Hepatic stellate cell (primary cell): ENCODE measurements around the gene HSP90AA1.
"Not testable (repeated sequence)": the region's sequence is repeated elsewhere in the genome, so short reads cannot be mapped to it uniquely, and the experiment has no call there.

Source experiments
- DNase-seq: peaks from one replicate; pipeline ENCODE4 v3.0.0; 2011; ENCODE audit warnings: low spot score

The HSP90AA1 gene

DNA sequence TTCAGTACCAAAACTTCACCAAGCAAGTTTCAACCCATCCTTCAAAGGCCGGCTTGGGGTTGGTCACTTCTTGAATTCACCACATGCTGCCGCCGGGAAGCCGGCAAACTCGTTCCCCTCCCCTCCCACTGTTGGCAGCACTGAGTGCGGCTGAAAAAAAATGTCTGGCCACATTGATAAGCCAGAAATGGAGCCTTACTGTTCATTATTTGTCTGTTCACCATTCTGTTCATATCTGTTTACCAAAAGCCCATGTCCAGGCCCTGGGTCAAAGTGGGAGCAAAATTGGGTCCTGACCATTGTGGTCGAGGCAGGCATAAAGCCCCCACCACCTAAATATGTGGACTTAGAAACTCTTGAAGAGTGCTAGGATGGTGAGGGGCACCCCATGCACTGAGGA lies 7.3 kb upstream of the HSP90AA1 start:
- DNase-seq = no peak

GRCh38 chr14:102092806-102093205 lies 6.0 kb upstream of the HSP90AA1 start:
- DNase-seq = no peak

DNA sequence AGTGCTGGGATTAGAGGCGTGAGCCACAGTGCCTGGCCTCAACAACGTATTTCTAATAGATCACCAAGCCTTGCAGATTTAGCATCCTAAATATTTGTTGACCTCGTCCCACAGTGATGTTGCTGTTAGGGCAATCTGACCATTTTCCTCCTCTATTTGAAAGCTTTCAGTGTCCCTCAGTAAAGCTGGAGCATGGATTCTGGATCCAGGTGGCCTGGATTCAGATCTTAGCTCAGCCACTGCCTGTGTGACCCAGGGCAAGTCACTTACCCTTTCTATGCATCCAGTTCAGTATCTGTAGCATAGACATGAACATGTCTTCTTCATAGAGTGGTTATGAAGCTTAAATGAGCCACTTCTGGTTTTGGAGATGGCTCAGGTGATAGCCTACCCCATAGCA lies 3.9 kb upstream of the HSP90AA1 start:
- no peak for DNase-seq

- DNase-seq = no peak
Measured at GRCh38 chr14:102089621-102090343, 2.9 kb upstream of the HSP90AA1 start.

DNA sequence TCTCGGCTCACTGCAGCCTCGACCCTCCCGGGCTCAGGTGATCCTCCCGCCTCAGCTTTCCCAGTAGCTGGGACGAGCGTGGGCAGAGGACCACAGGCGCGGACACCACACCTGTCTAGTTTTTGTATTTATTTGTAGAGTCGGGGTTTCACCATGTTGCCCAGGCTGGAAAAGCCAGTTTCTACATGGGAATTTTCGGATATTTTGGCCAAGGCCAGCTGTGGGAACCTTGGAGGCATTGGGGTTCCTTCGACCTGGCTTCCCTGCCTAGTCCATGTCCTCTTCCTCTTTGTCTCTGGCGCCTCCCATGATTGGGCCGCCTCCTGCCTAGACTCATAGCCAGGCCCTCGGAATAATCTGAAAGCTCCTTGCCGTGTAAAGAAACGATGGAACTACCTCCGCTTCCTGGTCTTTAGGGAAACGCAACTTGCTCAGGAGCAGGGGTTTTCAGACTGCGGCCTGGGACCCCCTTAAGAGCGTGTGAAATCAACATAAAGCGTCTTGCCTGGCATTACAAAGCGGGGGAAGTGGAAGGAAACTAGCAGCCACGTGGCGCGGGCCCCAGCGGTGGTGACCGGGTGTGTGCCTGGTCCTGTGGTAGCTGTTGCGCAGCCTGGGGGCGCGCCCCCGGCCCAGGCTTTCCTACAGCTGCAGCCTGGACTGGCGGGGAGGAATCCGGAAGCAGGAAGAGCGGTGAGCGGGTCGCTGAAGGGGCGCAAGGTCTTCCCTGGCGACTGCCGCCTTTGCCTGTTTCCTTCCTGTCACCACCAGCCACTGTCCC lies 1.4 kb upstream of the HSP90AA1 start:
- no peak for DNase-seq

DNA sequence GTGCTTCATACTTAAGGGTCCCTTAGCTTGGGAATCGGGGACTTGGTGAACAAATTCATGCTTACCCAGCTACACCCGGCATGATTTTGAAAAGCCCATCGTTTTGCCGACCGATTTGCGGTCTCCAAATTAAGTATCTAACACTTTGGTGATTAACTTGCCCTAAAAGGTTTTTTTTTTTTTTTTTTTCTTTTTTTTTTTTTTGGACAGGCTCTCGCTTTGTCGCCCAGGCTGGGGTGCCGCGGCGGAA lies 843 bp upstream of the HSP90AA1 start:
- no peak for DNase-seq

DNA sequence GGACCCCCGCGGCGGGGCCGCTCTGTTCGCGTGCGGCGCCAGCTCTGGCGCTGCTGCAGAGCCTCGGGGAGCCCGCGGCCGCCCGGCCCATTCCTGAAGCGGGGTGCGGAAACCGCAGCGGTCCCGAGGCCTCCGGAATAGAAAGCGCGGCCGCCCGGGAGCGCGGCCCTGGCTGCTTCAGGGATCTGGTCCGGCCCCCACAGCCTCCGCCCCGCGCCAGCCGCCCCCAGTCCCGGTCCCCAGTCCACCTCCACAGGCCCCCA lies 204 bp downstream of the HSP90AA1 start:
- no peak for DNase-seq

- DNase-seq = peak; percentile 65
Measured at GRCh38 chr14:102085948-102086708, 716 bp downstream of the HSP90AA1 start.

DNA sequence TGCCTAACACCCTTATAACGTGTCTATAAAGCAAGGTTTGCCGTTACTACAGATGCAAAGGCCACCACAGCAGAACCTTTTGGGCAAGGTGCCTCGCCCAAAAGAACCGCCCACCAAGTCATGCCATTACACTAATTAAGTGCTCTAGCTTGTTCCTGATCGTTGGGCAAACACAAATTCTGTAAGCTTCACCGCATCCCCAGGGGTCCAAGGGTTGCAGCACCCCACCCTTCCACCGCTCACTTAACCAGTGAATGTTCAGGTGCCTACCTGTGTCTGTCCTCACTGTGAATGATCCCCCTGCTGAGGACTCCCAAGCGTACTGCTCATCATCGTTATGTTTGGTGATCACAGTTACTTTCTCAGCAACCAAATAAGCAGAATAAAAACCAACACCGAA lies 1.4 kb downstream of the HSP90AA1 start:
- DNase-seq = no peak

- DNase-seq = no peak
Measured at GRCh38 chr14:102084931-102085330, 1.9 kb downstream of the HSP90AA1 start.

DNA sequence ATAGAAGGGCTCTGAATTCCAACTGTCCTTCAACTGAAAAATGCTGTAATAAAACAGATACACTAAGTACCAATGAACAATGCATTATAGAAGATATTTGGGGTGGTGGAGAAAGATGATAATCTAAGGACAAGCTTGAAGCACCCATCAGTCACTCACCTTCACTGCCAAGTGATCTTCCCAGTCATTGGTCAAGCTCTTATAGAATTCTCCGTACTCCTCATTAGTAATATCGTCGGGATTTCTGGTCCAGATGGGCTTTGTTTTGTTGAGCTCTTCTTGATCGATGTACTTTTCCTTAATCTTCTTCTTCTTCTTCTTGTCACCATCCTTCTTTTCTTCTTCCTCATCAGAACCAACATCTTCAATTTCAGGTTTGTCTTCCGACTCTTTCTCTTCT lies 2.3 kb downstream of the HSP90AA1 start:
- DNase-seq = not testable (repeated sequence)

GRCh38 chr14:102081231-102082080 lies 5.4 kb downstream of the HSP90AA1 start:
- DNase-seq = no peak

DNA sequence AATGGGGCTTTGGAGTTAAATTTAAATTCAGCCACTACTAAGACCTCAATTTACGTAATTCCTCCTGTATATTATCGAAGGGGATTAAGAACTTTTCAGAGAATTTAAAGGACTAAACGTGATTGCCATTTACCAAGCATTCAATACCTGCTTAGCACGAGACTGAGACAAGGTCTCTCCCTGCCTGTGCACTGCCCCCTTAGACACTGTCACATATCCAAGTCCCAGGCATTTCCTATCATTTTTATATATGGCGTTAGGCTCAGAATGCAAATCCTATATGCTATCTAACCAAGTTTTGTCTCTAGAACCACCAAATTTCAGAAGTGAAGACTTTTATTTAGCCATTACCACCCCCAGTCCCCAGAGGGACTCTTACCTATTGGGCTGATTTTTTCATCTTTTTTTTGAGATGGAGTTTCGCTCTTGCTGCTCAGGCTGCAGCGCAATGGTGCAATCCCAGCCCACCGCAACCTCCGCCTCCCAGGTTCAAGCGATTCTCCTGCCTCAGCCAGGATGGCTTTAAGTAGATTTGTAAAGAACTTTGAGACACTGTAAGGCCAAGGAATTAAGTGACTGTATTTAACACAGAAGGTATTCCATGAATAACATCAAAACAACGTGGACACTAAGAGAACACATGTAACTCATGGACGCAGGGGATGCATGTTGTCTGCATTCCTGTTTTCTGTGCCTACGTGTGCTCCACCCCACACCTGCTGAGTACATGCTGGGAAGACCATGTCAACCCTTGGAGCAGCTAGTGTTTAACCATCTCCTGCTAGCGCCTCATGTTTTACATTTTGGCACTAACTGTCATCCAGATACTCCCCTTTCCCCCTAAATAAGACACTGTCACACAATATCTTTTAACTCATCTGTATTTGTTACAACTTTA lies 6.4 kb downstream of the HSP90AA1 start:
- DNase-seq = no peak

GRCh38 chr14:102079700-102079979 lies 7.2 kb downstream of the HSP90AA1 start:
- no peak for DNase-seq

DNA sequence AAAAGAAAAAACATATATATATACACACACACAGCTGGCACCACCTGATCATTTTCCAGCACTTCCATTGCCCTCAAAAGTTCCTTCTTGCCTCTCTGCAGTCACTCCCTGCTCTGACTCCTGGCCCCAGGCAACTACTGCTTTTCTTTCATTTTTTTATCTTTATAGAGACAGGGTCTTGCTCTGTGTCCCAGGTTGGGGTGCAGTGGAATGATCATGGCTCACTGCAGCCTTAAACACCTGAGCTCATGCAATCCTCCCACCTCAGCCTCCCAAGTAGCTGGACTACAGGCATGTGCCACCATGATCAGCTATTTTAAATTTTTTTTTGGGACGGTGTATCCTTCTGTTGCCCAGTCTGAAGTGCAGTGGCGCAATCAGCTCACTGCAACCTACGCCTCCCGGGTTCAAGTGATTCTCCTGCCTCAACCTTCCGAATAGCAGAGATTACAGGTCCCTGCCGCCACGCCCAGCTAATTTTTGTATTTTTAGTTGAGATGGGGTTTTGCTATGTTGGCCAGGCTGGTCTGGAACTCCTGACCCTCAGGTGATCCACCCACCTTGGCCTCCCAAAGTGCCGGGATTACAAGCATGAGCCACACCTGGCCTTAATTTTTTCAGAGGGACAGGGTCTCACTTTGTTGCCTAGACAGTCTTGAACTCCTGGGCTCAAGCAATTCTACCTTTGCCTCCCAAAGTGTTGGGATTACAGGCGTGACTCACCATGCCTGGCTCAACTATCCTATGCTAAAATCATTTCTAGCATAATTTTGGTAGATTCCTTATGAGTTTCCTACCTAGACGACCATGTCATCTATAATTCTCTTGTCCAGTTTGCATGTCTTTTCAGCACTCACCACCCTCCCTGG lies 7.8 kb downstream of the HSP90AA1 start:
- no peak for DNase-seq

DNA sequence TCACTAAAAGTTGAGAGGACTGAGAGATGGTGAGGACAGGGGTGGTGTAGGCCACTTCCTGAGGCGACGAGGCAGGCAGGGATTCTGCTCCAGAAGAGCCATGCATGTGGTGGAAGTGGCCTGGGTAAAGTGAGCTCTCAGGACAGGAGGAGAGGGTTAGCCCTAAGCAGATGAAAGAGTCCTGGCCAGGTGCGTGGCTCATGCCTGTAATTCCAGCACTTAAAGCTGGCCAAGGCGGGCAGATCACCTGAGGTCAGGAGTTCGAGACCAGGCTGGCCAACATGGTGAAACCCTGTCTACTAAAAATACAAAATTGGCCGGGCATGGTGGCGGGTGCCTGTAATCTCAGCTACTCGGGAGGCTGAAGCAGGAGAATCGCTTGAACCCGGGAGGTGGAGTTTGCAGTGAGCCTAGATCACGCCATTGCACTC lies 8.5 kb downstream of the HSP90AA1 start:
- not testable (repeated sequence) for DNase-seq

GRCh38 chr14:102077382-102077709 lies 9.5 kb downstream of the HSP90AA1 start:
- DNase-seq = no peak

- no peak for DNase-seq
Measured at GRCh38 chr14:102075155-102075554, 11.7 kb downstream of the HSP90AA1 start.

DNA sequence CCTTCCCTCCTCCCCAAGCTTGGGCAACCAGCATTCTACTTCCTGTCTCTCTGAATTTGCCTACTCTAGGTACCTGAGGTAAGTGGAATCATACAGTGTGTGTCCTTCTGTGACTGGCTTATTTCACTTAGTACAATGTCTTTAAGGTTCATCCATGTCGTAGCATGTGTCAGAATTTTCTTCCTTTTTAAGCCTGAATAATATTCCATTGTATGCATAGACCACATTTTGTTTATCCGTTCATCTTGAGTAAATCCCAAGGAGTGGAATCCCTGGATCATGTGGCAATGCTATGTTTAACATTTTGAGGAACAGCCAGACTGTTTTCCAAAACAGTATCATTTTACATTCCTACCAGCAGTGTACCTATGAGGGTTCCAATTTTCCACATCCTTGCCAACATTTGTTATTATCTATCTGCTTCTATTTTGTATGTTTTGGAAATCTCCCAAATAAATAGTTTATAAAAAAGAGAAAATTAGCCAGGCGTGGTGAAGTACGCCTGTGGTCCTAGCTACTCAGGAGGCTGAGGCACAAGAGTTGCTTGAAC lies 12.4 kb downstream of the HSP90AA1 start:
- no peak for DNase-seq

GRCh38 chr14:102071283-102071998 lies 15.4 kb downstream of the HSP90AA1 start:
- no peak for DNase-seq
